Measurements from ENCODE around the gene PCNX1. TPM values are rescaled to one million over a fixed set of nuclear protein-coding genes. Genes with fewer than 3 reads are reported as not detected.

The PCNX1 gene
- total RNA-seq, 1 donor from 2014 or later = 46.5 TPM

GRCh38 chr14:71086567-71086966, 179.3 kb downstream of the PCNX1 start:
- Histone ChIP-seq H3K36me3 (peaks cover 67% of the 10 kb centered on the region), H3K27me3 (no peaks in the 10 kb centered on the region), H3K4me1 (no peaks in the 10 kb centered on the region), H3K4me3 (no peak overlapping the region), H3K27ac (no peak overlapping the region), H3K9me3 (no peaks in the 10 kb centered on the region)
- intact Hi-C loops (cut with DNase I) = no loop called here
- DNase-seq (no peak), ATAC-seq (no peak)
- TF ChIP-seq CTCF (IDR thresholded peaks at IDR 0.05) = no peak

- no peak for TF ChIP-seq CTCF (IDR thresholded peaks at IDR 0.05)
- H3K4me3 ChIP-seq = no peak overlapping the region
- no peaks in the 10 kb centered on the region for H3K27me3 ChIP-seq
- intact Hi-C loops (cut with DNase I) = no loop called here
- H3K4me1 ChIP-seq = no peaks in the 10 kb centered on the region
- peaks cover 85% of the 10 kb centered on the region for H3K36me3 ChIP-seq
- DNase-seq (no peak), ATAC-seq (no peak)
- no peaks in the 10 kb centered on the region for H3K9me3 ChIP-seq
- no peak overlapping the region for H3K27ac ChIP-seq
Measured at GRCh38 chr14:71089971-71090370, 182.7 kb downstream of the PCNX1 start.

DNA sequence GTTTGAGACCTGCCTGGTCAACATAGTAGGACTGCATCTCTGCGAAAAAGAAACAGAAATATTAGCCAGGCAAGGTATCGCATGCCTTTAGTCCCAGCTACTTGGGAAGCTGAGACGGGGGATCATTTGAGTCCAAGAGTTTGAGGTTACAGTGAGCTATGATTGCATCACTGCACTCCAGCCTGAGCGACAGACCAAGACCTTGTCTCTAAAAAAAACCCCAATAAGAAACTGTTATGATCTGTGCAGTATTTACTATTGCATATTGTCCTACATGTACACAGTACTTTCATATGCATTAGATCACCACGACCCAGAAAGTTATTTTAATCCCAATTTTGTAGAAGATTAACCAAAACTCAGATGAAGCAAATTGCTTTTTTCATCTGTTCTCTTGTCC, 187.5 kb downstream of the PCNX1 start:
- H3K4me3 ChIP-seq = no peak overlapping the region
- H3K9me3 ChIP-seq = no peaks in the 10 kb centered on the region
- H3K27ac ChIP-seq = no peak overlapping the region
- no peaks in the 10 kb centered on the region for H3K27me3 ChIP-seq
- ATAC-seq = no peak
- intact Hi-C loops (cut with DNase I) = no loop called here
- no peak for DNase-seq
- TF ChIP-seq CTCF (IDR thresholded peaks at IDR 0.05) = no peak
- no peaks in the 10 kb centered on the region for H3K4me1 ChIP-seq
- peaks cover 40% of the 10 kb centered on the region for H3K36me3 ChIP-seq

DNA sequence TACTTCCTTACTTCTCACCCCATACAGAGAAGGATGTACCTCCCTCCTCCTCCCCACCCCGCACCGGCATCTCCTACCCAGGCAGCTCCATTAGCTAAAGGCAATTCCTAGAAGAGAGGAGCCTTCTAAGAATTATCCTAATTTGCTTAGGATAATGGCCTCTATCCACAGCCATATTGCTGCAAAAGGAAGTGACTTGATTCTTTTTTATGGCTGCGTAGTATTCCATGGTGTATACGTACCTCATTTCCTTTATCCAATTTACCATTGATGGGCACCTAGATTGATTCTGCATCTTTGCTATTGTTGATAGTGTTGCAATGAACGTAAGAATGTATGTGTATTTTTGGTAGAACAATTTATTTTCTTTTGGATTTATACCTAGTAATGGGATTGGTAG, 189.7 kb downstream of the PCNX1 start:
- Histone ChIP-seq H3K9me3 (no peaks in the 10 kb centered on the region), H3K4me1 (no peaks in the 10 kb centered on the region), H3K27ac (no peak overlapping the region), H3K4me3 (no peak overlapping the region), H3K27me3 (no peaks in the 10 kb centered on the region), H3K36me3 (peaks cover 20% of the 10 kb centered on the region)
- DNase-seq (no peak), ATAC-seq (no peak)
- intact Hi-C loops (cut with DNase I) = no loop called here
- no peak for TF ChIP-seq CTCF (IDR thresholded peaks at IDR 0.05)

DNA sequence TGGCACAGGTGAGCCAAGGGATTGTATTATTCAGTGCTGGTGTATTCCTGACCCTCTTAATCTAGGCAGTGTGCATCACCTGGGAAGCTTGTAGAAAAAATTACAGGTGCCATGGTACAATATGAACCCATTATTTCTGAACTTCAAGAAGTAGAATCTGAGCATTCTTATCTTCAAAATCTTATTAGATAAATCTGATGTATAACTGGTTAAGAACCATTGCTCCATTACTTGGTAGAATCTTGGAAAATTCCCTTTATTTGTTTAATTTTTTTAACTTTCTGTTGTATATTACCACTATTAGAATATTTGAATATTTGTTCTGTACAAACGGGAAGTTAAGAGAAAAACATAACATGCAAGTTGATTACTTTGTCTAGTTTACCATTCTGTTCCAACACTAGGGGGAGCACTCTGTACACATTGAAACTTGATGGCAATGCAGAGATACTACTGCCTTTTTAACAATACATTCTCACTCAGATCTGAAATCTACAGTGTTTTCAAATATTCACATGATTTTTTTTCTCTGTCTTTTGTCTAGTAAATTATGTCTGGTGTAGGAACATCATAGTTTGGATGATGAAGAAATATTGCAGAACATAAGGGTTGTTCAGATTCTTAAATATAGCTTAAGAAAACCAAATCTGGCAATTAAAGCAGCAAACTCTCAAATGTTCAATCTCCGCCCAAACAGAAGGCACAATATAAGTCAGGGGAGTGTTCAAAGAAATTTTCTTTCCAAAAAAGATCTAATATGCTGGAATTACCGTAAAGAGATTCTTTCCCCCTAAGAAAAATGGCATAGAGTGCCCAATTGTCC, 196.6 kb downstream of the PCNX1 start:
- TF ChIP-seq CTCF (IDR thresholded peaks at IDR 0.05) = peak; percentile 78
- Histone ChIP-seq H3K4me1 (no peaks in the 10 kb centered on the region), H3K27me3 (no peaks in the 10 kb centered on the region), H3K36me3 (peaks cover 53% of the 10 kb centered on the region), H3K4me3 (no peak overlapping the region), H3K9me3 (no peaks in the 10 kb centered on the region), H3K27ac (no peak overlapping the region)
- peak; percentile 70 for ATAC-seq
- intact Hi-C loops (cut with DNase I) = no loop called here
- no peak for DNase-seq
